Dermis microvascular lymphatic vessel endothelial cell (primary cell): Measurements from ENCODE around the gene CARD19. TPM values are rescaled to one million over a fixed set of nuclear protein-coding genes. Genes with fewer than 3 reads are reported as not detected.

Source experiments
- DNase-seq, 2 donors: peaks; one replicate each; pipeline versions ENCODE4 v3.0.0 to v3.0.0-alpha.2; 2010; ENCODE audit warnings: low read depth in 2 of 2
- total RNA-seq: library from RNA; depleted of rRNA; stranded (reverse); fragments of >200 nt; gene quantifications from 2 replicates; pipeline ENCODE4 v1.2.1, GENCODE V29; 2014

The CARD19 gene
- total RNA-seq, 1 donor from 2014 or later, result 54.7 TPM

DNA sequence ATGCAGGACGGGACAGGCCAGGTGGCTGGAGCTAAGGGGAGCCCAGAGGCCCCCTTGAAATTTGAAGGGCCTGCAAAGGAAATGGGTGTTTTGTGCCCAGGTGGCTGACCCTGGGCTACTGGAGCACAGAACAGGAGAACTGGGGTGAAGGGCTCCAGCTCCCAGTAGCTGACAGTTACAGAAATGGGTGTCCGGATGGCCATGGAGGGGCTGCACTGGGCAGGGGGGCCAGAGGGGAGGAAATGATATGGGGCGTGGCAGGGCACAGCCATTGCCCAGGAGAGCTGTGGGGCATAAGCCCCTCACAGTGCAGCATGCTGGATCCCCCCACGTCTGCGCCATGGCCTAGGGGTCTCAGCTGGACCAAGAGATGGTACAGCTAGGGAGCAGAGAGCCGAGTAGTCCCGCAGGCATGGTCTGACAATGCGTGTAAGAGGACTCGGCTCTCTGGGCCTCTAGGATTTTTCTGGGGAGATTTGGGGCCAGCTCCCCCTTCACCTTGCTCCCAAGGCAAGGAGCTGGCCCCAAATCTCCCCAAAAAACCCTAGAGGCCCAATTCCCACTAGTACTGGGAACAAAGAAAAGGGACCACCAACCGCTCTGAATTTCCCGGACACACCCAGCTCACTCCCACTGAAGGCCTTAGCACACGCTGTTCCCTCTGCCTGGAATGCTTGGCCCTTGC, 7.9 kb upstream of the CARD19 start:
- no peak for DNase-seq

DNA sequence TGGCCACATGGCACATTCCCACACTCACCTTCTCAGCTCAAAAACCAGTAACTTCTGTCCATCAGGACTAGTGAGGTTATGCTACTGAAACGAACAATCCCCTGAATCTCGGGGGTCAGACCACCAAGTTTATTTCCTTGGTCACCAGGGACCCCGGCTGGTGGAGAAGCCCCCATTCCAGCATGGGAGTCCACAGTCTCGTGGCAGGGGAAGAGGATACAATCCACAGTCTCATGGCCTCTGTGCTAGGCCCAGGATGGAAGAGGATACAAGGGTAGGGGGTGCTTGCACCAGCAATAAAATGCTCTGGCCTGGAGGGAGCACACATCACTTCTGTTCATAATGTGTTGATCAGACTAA, 7.4 kb upstream of the CARD19 start:
- DNase-seq, result no peak

DNA sequence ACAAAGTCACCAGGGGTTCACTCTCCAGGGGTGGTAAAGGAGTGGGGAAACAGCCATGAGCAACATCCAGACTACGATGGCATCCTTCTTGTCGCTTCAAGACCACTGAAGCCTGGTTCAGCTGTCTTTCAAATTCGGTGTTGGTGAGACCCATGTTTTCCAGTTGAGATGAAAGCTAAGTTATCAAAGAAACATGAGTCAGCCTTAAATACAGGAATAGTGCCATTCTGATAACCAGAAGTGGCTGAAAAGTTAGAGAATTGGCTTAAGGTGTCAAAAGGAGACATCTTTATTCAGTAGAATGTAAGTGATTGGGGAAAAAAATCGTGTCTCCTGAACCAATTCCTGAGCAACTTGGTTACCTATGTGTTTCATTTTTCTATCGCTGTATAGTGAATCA, 7.0 kb upstream of the CARD19 start:
- DNase-seq, result no peak

DNA sequence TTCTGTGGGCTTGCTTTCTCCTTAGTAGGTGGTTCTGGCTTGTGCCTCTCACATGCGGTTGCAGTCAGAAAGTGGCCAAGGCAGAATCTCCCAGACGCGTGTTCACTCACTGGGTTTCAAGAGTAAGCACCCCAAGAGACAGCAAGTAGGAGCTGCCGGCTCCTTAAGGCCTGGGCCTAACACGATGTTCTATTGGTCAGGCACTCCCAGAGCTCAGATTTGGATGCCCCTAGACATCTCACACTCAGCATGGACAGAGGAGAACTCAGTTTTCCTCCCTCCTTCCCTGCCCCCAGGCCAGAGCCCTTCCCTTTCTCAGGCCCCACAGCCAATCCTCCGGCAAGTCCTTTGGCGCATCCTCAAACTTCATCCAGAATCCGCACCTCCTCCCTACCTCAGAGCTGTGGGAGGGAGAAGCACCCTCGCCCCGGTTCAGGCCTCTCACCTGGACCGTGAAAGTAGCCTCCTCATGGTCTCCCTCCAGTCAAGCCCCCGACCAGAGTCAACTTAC, 6.5 kb upstream of the CARD19 start:
- no peak for DNase-seq

DNA sequence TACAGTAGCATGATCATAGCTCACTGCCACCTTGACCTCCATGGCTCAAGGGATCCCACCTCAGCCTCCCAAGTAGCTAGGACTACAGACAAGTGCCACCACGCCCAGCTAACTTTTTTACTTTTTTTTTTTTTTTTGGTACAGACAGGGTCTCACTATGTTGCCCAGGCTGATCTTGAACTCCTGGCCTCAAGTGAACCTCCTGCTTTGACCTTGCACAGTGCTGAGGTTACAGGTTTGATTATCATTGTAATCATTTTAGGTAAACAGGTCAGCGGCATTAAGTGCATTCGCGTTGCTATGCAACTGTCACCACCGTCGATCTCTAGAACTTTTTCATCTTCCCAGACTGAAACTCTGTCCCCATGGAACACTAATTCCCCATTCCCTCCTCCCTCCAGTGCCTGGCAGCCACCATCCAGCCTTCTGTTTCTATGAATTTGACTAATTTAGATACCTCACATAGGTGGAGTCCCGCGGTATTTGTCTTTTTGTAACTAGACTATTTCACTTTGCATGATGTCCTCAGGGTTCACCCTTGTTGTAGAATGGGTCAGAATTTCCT, 5.8 kb upstream of the CARD19 start:
- no peak for DNase-seq

DNA sequence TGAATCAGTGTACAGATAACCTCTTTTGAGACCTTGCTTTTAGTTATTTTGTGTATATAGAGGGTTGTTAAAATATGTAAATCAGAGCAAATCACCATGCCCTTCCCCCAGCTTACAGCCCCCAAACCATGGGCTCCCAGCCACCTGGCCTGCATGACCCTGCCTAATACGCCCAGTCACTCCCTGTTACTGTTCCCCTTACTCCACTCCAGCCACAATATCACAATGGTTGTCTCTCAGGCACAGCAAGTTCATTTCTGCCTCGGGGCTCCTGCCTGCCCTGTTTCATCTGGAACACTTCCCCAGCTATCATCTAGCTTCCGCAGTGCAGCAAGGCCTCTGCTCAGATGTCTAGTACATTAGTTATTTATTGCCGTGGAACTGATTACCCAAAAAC, 5.0 kb upstream of the CARD19 start:
- DNase-seq, result no peak

DNA sequence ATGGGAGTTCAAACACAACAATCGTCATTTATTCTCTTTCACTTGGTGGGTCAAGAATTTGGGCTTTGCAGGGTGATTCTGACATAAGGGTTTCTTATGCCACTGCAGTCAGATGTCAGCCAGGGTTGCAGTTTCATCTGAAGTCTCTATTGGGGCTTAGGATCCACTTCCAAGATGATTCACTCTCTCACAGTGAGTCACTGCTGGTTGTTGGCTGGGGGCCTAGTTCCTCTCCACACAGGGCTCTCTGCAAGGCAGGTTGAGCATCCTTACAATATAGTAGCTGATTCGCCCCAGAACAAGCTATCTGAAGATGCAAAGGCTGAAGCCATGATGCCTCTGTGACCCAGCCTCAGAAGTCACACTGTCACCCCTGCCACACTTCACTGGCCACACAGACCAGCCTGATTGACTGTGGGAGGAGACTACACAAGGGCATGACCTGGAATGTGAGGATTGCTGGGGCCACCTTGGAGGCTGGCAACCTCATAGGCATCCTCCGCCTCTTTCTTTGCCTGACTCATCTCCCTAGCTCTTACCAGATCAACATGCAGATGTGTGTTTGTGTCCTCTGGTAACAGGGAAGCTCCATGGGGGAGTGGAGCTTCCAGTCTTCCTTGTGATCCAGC, 4.5 kb upstream of the CARD19 start:
- peak in 1 of 2 donors; percentile 55 for DNase-seq

DNA sequence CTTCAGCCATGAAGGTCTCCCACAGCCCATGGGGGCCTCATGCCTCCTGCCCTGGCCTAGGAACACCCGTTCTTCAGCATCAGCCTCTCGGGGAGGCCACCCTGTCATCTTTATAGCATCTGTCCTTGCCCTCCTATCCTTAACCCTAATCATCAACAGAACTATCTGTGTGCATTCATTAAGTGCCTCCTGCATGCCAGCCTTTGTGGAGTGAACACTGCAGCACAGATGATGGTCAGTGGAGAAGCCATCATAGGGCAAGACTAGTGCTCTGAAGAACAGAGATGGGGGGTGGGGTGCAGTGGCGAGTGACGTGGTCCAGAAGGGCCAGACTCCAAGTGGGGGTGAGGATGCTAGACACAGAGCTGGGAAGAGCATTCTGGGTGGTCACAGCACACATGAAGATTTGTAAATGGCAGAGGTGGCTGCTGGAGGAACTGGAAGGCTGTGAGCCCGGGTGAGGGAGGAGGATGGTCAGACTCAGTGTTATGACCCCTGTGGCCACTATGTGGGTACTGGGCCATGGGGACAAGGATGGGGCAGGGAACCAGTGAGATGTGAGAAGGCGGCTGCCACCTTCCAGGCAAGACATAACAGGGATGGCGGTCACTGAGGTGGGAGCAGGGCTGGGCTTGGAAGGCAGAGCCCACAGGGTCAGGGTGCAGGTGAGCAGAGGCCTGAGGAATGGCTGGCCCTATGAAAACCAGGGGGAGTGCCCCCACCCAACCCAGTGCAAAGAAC, 3.6 kb upstream of the CARD19 start:
- DNase-seq, result no peak

DNA sequence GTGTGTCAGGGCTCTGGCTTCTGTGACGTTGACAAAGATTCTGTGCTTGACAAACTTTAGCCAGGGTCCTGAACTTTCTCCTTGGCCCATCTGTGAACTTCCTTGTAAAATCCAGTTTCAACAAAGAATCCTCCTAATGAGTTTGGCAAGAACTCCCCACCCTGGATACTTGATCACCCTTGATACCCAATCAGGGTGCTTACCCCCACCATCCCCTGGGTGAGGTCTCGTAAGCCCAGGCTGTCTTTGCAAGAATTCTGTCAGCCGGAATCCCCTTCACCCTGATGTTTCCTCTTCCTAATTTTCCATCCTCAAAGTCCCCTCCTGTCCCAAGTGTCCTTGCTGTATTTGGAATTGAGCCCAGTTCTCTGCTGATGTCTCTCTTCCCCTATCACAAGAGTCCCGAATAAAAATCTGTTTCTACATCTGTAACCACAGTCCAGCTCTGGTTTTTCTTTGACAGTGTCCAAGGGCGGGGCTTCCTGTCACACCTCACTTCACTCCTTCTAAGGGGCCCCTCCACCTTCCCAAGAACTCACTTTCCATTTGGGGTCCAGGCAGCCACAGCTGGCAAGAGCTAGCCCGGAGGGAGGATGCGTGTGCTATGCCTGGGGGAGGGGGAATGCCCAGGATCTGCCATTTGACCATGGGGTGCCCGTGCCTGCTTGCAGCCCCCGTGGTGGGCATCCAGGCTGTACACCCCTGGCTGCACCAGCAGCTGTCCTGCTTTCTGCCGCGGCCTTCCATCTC, 2.7 kb upstream of the CARD19 start:
- DNase-seq, result no peak

DNA sequence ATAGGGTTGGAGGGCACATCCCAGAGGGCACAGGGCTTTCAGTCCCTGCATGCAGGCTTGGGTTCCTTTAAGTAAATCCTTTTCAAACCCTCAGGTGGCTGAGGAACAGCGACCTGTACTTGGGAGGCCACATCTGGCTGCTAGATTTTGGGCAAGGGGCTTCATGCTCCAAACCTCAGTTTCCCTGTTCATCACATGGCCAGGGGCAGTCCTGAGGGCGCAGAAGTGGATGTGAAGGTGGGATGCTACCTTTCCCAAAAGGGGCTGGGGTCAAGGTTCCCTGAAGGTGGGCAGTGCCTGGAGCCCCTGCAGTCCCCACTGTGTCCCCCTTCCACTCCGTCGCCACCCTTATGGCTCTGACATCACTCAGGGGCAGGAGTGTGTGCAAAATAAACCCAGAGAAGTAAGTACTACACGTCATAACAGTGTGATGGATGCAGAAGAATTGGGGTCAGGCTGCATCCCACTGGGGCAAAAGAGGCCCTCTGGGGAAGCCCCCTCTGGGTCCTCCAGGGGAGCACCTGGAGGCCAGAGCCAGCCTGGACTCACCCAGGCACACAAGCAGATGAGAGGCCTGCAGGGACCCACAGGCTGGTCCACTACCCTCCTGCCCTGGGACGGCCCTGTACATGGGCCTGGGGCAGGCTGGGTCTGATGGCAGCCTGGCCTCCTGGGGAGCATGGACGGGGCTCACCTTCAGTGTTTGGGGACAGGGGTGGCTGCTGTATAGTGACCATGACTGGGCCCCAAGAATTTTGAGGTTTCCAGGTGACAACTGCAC, 1.9 kb upstream of the CARD19 start:
- no peak for DNase-seq

DNA sequence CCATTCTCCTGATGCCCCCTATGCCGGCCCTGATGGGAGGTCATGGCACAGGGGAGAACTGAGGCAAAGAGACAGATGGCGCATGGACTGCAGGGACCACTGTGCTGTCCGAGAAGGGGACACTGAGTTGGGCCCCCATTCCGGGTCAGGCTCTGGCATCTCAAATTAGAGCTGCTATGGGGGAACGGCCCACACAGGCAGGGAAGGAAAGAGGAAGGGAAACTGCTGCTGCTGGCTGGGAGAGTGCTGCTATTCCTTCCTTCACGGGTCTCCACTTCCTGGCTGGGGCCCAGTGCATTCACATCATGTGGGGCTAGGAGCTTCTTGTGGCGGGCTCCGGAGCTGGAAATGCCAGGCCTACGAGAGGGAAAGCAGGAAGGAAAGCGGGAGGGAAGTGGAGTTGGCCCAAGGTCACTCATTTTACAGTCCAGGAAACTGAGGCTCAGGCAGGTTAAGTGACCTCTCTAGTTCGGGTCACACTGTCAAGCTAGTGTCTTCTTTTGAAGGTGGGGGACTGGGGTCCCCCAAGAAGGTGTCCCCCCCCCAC, 1.3 kb upstream of the CARD19 start:
- DNase-seq, result no peak

DNA sequence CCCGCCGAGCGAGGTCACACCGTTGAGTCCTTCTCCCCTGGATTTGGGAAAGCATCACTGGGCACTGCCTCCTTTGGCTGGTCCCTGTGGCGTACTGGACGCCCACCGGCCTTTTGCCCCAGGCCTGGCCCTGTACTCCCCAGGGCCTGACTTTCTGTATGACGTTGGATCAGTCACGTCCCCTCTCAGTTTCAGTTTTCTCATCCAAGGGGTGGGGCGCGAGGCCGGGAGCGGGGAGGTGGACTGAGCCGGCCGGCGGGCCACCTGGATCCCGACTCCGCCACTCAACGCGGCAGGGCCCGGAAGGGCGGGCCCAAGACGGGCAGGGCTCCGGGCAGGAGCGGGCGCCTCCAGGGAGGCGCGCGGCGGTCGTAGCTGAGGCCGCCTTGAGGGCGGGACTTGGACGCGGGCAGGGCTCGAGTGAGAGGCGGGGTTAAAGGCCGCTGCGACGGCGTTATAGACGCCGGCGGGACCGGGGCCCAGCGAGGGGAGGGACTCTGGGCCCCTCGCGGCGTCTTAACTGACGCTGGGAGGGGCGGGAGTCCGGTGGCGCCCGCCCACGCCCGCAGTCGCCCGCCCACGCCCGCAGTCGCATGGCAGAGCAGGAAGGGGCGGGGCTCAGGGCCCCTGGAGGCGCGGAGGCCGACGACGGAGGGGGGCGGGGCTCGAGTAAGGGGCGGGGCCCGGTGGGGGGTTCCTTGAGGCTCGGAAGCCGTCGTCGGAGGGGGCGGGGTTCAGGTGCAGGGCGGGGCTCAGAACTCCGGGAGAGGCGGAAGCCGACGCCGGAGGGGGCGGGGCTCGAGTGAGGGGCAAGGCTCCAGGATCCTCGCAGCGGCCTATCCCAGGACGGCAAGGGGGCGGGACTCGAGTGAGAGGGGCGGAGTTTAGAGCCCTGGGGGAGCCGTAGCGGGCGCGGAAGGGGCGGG, 549 bp upstream of the CARD19 start:
- DNase-seq, result peak; percentile 95 to 99

DNA sequence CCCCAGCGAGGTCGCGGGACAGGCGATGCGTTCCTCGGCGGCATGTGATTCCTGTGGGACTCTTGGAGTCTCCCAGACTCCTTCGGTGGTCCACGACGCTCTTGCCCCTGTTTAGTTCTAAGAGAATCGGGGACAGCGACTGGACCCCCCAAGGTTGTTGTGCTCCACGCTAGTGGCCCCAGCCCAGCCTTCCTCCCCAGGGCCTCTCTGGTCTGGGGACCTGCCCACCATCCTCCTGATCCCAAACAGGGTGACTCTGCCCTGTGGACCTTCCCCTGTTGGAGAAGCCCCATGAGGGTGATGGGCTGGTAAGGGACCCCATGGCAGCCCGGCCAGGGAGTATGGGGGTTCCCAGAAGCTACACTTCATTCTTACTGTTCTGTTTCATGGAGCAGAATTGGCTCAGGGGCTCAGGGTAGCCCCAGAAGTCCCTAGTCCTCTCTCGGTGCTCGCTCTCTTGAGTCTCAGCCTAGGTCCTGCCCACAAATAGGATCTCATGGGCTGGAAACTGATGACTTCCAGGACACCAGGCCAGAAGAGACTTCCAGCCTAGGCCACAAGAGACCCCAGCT, 880 bp downstream of the CARD19 start:
- DNase-seq, result no peak

DNA sequence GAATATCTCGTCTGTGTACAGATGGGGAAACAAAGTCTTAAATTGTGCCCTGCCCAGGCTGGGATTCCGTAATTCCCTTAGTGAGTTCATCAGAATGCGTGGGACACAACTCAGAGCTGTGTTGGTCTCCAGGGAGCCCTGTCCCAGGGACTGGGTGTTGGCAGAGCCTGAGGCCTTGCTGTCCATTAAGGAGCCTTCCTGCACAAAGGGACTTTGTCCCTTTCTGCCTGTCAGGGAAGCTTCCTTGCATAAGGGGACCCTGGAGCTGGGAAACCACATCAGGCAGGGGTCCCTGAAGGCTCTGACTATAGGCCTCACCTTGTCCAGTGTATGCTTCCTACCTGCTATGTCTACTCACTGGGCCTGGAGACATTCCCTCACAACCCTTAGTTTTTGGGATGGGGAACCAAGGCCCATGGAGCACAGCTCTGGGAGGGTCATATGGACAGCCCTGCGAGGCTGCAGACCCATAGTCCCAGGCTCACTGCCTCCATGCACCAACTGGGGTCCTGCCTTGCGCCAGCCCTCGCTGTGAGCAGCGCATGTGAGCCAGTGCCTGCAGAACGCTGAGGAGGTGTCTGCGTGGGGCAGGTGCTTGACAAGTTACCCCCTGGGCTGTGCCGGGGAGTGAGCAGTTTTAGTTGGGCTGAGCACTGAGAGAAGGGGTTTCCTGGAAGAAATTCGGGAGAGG, 1.6 kb downstream of the CARD19 start:
- no peak for DNase-seq

DNA sequence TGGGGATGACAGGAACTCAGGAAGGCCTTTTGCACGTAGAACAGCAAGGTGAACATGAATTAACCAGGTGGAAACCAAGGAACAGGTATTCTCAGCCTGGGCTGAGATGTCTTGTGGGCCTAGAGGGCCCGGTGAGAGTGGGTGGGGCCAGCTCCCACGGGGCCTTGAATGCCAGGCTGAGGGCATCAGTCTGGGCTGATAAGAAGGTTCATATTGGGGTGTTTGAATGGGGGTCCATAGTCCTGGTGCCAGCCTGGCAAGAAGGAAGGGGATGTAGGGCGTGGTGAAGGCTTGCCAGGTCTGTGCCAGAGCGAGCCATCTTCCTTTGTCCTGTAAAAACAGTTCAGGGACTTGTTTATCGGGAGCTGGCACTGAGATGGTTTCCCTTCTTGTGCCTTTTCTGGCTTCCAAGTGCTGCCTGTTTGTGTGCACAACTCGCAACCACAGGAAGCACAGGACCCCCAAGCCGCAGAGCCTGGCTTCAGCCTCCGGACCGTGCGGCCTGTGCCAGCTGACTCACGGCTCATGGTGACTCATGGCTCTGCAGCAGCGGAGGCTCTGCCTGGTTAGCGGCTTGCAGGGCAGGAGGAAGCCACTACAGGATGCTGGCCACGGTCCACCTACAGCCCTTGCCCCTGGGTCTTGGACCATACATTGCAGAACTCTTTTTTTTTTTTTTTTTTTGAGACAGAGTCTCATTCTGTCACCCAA, 2.4 kb downstream of the CARD19 start:
- DNase-seq, result peak; percentile 79 to 98

DNA sequence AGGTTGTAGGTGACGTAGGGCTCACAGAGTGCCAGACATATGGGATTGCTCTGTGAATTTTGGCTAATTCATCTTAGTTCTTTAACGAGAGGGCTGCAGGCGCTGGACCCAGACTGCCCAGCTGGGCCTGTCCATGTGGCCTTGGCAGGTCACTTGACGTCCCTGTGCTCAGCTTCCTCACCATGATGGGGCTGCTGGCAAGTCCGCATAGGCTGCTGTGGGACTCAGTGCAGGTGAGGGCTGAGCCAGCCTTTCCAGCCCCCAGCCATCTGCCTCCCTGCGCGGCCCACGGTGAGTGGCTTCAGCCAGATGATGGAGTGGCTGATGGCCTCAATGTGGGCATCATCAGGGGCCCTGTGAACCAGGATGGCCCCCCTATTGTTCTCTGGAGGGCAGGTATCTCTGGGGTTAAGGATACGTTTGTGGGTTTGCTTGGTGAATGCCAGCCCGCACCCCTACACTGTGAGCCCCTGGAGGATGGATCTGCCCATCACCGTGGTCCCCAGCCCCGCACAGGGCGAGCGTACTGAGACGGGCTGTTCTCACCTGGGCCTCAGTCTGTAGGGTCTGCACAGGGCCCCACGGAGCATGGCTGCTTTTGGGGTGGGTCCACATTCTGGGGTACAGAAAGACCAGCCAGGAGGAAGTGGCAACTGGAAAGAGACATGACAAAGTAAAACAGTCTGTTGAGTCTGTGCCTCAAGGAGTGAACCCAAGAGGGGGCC, 3.7 kb downstream of the CARD19 start:
- no peak for DNase-seq

DNA sequence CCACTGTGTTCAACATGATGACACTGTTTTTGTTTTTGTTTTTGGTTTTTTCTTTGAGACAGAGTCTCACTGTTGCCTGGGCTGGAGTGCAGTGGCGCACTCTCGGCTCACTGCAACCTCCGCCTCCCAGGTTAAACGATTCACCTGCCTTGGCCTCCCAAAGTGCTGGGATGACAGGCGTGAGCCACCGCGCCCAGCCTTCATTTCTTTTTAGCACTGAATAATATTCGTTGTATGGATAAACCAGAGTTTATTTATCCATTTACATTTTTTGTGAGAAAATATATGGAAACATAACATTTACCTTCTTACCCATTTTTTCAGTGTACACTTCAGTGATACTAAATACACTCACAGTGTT, 4.2 kb downstream of the CARD19 start:
- DNase-seq, result no peak
